OCI-LY1 (cell line): ENCODE data around the gene IL1R2.

Source experiments
- CTCF ChIP-seq: fragments of 200-600 bp; sonication (generic), shearing (Covaris generic); IDR thresholded peaks from 2 replicates; pipeline ENCODE4 v1.5.1; 2017; ENCODE audit warnings: mild to moderate bottlenecking, antibody characterized with exemption, low read length, moderate library complexity, mixed read lengths
- EZH2 ChIP-seq: fragments of 200-600 bp; sonication (generic), shearing (Covaris generic); IDR thresholded peaks from 2 replicates; pipeline ENCODE4 v1.8.0; 2017; ENCODE audit warnings: borderline replicate concordance, mixed run types, mild to moderate bottlenecking, antibody characterized with exemption, low read length, moderate library complexity, mixed read lengths

GRCh38 chr2:102053096-102053495 is 61.3 kb downstream of the IL1R2 start:
- TF ChIP-seq EZH2 (no peak), CTCF (no peak)
